Tibial artery (tissue), 4 donors: ENCODE results near the gene CTRB2.
"Not testable (repeated sequence)": the region's sequence is repeated elsewhere in the genome, so short reads cannot be mapped to it uniquely, and the experiment has no call there.

Experiments used
- DNase-seq, 2 donors: peaks; one replicate each; pipeline ENCODE4 v3.0.0-alpha.2; 2019
- H3K27ac ChIP-seq, 2 donors: fragments of 200-600 bp; sonication (generic) in 1 of 2; 1 replicate in 1 of 2; 2 replicates in 1 of 2; pipeline ENCODE4 v1.5.1; 2018 to 2019; ENCODE audit warnings: mild to moderate bottlenecking in 1 of 2
- H3K27me3 ChIP-seq, 2 donors: fragments of 200-600 bp; sonication (generic) in 1 of 2; one replicate each; pipeline versions ENCODE4 v1.5.1 to v1.6.0; 2016 to 2019
- H3K36me3 ChIP-seq, 3 donors: fragments of 200-600 bp; sonication (generic) in 2 of 3; one replicate each; pipeline ENCODE4 v1.5.1; 2016 to 2019; ENCODE audit warnings: mild to moderate bottlenecking in 2 of 3
- H3K4me1 ChIP-seq, 4 donors: fragments of 200-600 bp; sonication (generic) in 2 of 4; 1 replicate in 3 of 4; 2 replicates in 1 of 4; pipeline ENCODE4 v1.5.1; 2016 to 2019
- H3K4me3 ChIP-seq, 2 donors: fragments of 200-600 bp; sonication (generic) in 1 of 2; 1 replicate in 1 of 2; 2 replicates in 1 of 2; pipeline ENCODE4 v1.5.1; 2018 to 2019; ENCODE audit warnings: mild to moderate bottlenecking in 2 of 2
- H3K9me3 ChIP-seq, 3 donors: fragments of 200-600 bp; sonication (generic) in 1 of 3; one replicate each; pipeline ENCODE4 v1.5.1; 2016 to 2019
- CTCF ChIP-seq, 2 experiments: fragments of 200-600 bp in 1 of 2; fragments of 450-650 bp in 1 of 2; IDR thresholded peaks; one replicate each; pipeline ENCODE4 v1.5.1; 2017 to 2019; ENCODE audit warnings: antibody characterized with exemption in 2 of 2, mild to moderate bottlenecking in 1 of 2, moderate library complexity in 1 of 2
- intact Hi-C: fragments of 100-400 bp; cut with DNase I; formaldehyde crosslinking; loops from one replicate; pipeline ENCODE4 v1.15.0; 2023; ENCODE audit warnings: low total_unique reads

CTRB2 gene

GRCh38 chr16:75216576-75216975 lies 9.6 kb upstream of the CTRB2 start:
- H3K4me1 ChIP-seq = peaks cover 0 to 7% (median 0%) of the 10 kb centered on the region in 4 donors
- DNase-seq = no peak
- H3K27me3 ChIP-seq = no peaks in the 10 kb centered on the region
- no peak overlapping the region for H3K4me3 ChIP-seq
- intact Hi-C loops = no loop called here
- H3K27ac ChIP-seq = no peak overlapping the region
- H3K36me3 ChIP-seq = no peaks in the 10 kb centered on the region
- no peaks in the 10 kb centered on the region for H3K9me3 ChIP-seq
- TF ChIP-seq CTCF (IDR thresholded peaks at IDR 0.05) = no peak

GRCh38 chr16:75216127-75216526 lies 9.2 kb upstream of the CTRB2 start:
- Histone ChIP-seq H3K36me3 (no peaks in the 10 kb centered on the region), H3K9me3 (no peaks in the 10 kb centered on the region), H3K4me3 (no peak overlapping the region), H3K27me3 (no peaks in the 10 kb centered on the region), H3K27ac (no peak overlapping the region), H3K4me1 (peaks cover 0 to 7% (median 0%) of the 10 kb centered on the region in 4 donors)
- no peak for TF ChIP-seq CTCF (IDR thresholded peaks at IDR 0.05)
- intact Hi-C loops = no loop called here
- DNase-seq = no peak

GRCh38 chr16:75211286-75211685 lies 4.3 kb upstream of the CTRB2 start:
- H3K27ac ChIP-seq, H3K4me3 ChIP-seq, DNase-seq, intact Hi-C loops, H3K36me3 ChIP-seq, H3K27me3 ChIP-seq, H3K9me3 ChIP-seq, H3K4me1 ChIP-seq: not testable (repeated sequence)

GRCh38 chr16:75209944-75210343 lies 3.0 kb upstream of the CTRB2 start:
- Histone ChIP-seq H3K4me3 (no peak overlapping the region), H3K27ac (no peak overlapping the region), H3K4me1 (no peaks in the 10 kb centered on the region), H3K27me3 (no peaks in the 10 kb centered on the region), H3K36me3 (no peaks in the 10 kb centered on the region), H3K9me3 (no peaks in the 10 kb centered on the region)
- intact Hi-C loops = no loop called here
- no peak for DNase-seq
- no peak for TF ChIP-seq CTCF (IDR thresholded peaks at IDR 0.05)

GRCh38 chr16:75209514-75209913 lies 2.6 kb upstream of the CTRB2 start:
- H3K27me3 ChIP-seq, H3K4me3 ChIP-seq, intact Hi-C loops, H3K9me3 ChIP-seq, H3K36me3 ChIP-seq, H3K27ac ChIP-seq, DNase-seq, H3K4me1 ChIP-seq: not testable (repeated sequence)

GRCh38 chr16:75208861-75209505 lies 2.0 kb upstream of the CTRB2 start:
- Histone ChIP-seq H3K4me3 (no peak overlapping the region), H3K9me3 (no peaks in the 10 kb centered on the region), H3K4me1 (no peaks in the 10 kb centered on the region), H3K27me3 (no peaks in the 10 kb centered on the region), H3K27ac (no peak overlapping the region), H3K36me3 (no peaks in the 10 kb centered on the region)
- no peak for TF ChIP-seq CTCF (IDR thresholded peaks at IDR 0.05)
- no peak for DNase-seq
- intact Hi-C loops = no loop called here
